NK-92 (cell line): ENCODE data around the gene EYS.
"Not testable (repeated sequence)": the region's sequence is repeated elsewhere in the genome, so short reads cannot be mapped to it uniquely, and the experiment has no call there.

ENCODE experiments used
- DNase-seq: peaks from one replicate; lab custom pipeline; 2025; ENCODE audit not compliant: unreplicated experiment; lab: John Stamatoyannopoulos, UW

The EYS gene

DNA sequence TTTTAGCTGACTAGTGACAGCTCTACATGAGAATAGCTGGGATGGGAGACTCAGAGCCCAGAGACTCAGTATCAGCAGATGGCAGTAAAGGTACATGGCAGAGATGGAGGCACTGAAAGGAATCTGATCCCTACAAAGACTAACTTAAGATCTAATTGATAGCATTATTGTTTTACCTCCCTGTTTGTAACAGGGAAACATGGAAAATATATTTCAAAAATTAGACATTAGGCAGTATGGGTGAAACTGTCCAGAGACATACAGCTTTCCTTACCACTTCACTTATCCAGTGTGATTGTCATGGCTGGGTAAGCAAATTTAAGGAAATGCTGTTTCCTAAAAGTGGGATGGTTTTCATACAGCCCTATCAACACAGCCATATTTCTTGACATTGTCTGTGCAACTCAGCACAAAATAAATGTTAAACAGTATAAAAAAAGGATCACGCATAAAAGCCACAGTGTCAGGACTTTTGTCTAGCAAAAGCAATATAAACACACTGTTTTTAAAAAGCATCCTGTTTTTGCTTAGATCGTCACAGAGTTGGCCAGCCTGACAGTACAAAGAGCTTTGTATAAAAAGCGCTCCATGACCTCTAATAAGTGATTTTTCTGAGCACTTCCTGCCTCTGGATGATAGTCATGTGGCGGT lies 1694.5 kb downstream of the EYS start:
- DNase-seq, result no peak

- DNase-seq, result no peak
Measured at GRCh38 chr6:64010666-64011065, 1696.4 kb downstream of the EYS start.

GRCh38 chr6:64010010-64010409 lies 1697.0 kb downstream of the EYS start:
- DNase-seq, result no peak

DNA sequence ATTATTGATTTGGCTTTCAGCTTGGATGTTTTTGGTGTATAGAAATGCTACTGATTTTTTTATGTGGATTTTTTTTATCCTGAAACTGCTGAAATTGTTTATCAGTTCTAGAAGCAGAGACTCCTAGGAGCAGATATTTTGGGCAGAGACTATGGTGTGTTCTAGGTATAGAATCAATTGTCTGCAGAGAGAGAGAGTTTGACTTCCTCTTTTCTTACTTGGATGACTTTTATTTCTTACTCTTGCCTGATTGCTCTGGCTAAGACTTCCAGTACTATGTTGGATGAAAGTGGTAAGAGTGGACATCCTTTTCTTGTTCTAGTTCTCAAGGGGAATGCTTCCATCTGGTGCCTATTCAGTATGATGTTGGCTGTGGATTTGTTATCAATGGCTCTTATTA lies 1700.8 kb downstream of the EYS start:
- no peak for DNase-seq

DNA sequence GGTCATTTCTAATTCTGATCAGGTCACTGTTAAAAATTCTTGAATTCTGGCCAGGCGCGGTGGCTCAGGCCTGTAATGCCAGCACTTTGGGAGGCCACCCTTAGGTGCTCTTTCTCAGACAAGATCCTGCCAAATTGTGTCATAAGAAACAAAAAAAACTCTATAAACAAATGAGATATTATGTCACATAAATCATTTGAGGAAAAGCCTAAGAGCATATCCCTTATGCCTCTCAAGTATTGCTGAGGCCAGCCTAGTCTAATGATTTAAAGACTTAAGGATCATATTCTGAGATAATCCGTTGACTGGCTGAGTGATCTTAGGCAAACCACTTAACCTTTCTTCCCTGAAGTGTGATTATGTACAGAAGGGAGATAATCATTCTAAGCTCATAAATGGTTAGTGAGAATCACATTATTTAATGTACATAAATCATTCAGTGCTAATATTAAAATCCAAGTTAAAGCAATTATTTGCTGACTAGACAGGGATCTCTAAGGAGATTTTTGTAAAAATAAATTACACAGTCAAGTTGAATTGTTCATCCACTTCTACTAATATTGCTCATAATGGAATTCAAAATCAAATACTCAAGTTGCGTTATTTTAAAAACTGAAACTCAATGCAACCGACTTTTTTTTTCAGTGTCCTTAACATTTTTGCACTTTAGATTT lies 1706.1 kb downstream of the EYS start:
- DNase-seq, result no peak

- DNase-seq, result no peak
Measured at GRCh38 chr6:63999613-64000012, 1707.4 kb downstream of the EYS start.

DNA sequence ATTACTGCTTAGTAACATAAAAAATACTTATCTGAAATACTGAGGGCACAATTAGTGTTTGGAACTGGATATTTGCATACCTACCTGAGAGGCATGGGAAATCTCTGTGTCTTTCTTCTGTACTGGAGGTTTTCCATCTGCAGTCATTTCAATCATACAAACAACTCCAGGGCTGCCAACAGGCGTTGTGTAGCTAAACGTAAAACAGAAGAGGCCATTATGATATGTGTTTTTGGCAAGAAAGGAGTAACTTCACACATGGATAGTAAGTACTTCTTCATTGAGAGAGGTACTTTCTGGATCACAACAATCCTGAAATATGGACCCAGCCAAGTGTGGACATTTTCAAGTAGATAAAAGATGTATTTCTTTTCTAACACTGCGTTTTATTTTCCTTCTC lies 1708.0 kb downstream of the EYS start:
- no peak for DNase-seq

- DNase-seq, result no peak
Measured at GRCh38 chr6:63997734-63998133, 1709.3 kb downstream of the EYS start.

GRCh38 chr6:63997221-63997620 lies 1709.8 kb downstream of the EYS start:
- DNase-seq, result no peak

GRCh38 chr6:63985223-63985622 lies 1721.8 kb downstream of the EYS start:
- DNase-seq, result no peak

DNA sequence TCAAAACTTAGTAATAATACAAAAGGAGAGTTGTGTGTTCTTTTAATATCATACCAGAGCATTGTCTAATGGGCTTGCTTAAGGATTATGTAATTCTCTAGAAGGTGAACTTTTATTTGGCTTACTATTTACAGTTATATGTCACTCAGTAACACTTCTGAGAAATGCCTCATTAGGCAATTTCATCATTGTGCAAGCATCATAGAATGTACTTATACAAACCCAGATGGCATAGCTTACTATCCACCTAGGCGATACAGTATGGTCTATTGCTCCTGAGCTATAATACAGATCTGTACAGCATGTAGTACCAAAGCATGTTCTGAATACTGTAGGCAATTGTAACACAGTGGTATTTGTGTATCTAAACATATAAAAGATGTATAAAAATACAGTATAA lies 1731.3 kb downstream of the EYS start:
- no peak for DNase-seq

- no peak for DNase-seq
Measured at GRCh38 chr6:63968650-63969049, 1738.4 kb downstream of the EYS start.

DNA sequence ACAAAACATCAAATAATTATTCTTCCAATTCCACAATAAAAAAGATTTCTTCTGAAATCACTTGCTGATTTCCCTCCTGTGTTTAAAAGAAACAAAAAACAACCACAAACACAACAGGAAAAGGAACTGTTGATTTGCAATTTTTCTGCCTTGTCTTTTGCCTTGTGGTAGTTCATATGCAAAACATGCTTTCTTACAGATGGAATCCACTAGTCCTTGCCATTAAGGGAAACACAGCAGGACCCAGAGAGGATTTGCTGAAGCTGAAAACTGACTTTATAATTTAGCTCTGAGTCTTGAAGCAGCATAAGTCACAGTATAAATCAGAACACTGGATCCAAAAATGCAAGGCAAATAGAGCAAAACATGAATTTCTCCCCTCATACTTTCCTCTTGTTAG lies 1742.7 kb downstream of the EYS start:
- no peak for DNase-seq

- no peak for DNase-seq
Measured at GRCh38 chr6:63963769-63964315, 1743.2 kb downstream of the EYS start.

DNA sequence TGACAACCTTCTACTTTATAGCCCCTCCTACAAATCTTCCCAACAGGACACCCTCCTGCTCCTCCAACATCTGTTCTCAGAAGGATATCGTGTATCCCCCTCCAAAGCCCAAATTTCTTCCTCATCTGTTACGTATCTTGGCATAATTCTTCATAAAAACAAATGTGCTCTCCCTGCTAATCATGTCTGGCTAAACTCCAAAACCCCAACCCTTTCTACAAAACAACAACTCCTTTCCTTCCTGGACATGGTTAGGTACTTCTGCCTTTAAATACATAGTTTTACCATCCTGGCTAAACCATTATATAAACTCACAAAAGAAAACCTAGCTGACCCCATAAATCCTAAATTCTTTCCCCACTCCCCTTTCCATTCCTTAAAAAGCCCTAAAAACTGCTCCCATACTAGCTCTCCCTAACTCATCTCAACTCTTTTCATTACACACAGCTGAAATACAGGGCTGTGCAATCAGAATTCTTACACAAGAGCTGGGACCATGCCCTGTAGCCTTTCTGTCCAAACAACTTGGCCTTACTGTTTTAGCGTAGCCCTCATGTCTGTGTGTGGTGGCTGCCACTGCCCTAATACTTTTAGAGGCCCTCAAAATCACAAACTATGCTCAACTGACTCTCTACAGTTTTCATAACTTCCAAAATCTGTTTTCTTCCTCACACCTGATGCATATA lies 1753.5 kb downstream of the EYS start:
- not testable (repeated sequence) for DNase-seq

DNA sequence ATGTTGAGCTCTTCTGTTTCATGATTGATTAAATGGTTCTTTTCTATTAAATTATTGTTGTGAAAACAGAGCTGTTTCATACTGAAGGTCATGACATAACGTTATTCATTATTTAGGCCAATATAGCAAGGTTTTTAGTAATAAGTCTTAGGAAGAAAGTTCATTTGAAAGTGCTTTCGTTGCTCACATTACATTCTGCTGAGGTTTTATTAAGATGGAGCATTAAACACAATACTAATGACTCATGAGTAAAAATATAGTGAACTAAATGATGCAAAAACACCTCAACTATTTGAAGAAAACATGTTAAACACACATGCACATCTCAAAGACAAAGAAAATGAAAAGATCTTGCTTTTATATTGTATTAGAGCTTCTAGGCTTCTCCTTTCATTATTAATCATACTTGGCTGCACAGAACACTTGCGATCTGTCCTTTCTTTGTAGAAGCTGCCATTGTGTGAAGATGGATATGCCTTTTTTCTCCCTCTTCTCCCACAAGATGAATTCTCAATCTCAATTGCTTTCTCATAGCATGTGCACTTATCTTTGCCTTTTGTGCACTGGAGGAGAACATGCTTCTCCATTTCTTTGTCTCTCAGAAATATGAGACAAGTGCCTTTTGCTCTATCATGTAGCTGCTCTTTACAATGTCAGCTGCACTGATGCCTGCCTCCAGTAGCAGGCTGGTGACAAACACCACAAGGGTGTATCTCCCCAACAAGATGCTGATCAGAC lies 1759.1 kb downstream of the EYS start:
- no peak for DNase-seq

DNA sequence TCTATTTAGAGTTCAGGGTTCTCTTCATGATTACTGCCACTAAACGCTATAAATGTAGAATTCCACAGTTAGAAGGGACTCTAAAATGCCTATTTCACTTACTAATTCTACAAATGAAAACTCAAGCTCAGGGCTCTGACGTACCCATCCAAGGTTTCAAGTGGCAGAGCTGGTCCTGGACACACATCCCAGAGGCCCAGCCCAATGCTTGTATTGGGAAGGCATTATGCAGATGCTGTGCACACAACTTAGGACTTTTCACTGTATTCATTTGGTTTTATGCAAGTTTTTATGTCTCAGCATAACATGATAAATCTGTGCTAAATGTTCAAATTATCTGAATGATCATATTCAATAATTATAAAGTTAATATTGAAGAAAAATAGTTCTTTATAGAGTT lies 1761.0 kb downstream of the EYS start:
- DNase-seq, result no peak

DNA sequence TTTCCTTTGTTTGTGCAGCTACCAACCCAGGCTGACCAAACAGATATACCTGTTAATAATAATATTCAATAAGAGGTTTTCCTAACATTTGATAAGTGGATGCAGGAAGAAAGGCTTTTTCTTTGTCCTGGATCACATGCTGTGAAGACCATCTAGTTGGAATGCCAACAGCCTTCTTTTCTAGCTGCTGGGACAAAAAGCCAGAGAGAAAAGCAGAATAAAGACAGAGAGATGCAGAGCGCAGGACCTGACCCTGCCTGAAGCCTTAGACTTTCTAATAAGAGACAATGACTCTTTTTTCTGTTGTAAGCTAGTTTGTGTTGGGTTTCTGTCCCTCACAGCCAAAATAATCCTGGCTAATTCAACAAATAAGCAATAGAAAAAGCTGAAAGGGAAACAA lies 1763.2 kb downstream of the EYS start:
- no peak for DNase-seq

GRCh38 chr6:63941747-63942470 lies 1765.1 kb downstream of the EYS start:
- DNase-seq, result no peak

GRCh38 chr6:63940056-63940455 lies 1767.0 kb downstream of the EYS start:
- no peak for DNase-seq

DNA sequence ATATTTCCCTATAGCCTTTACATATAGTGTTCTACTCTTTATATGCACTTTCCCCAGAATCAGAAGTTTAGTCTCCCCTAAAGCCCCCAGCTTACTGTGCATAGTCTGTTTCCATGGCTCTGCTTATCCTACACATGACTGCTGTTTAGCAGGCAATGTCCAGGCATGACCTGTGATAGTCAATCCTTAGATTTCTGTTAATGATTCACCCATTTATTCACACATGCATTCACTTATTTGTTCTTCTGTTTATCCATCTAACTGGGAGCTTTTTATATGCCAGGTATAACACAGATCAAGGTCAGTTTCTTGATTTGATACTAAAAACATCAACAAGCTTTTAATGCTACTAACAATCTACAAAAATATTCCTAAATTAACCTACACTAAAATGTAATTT lies 1770.6 kb downstream of the EYS start:
- DNase-seq, result no peak
